Esophagus (tissue), 2 donors: ENCODE results near the gene SEC16A. TPM values are rescaled to one million over a fixed set of nuclear protein-coding genes. Genes with fewer than 3 reads are reported as not detected.

Experiments used
- H3K27ac ChIP-seq, 2 donors: one replicate each; pipeline ENCODE4 v1.5.1; 2013; ENCODE audit warnings: low read depth in 2 of 2, mild to moderate bottlenecking in 2 of 2, inconsistent platforms in 1 of 2, low read length in 1 of 2, moderate library complexity in 1 of 2
- H3K27me3 ChIP-seq, 2 donors: one replicate each; pipeline ENCODE4 v1.6.1; 2013; ENCODE audit warnings: low read length in 2 of 2, control low read depth in 1 of 2, mild to moderate bottlenecking in 1 of 2; ENCODE audit not compliant: insufficient read depth in 2 of 2, control insufficient read depth in 1 of 2
- H3K36me3 ChIP-seq, 2 donors: one replicate each; pipeline ENCODE4 v1.6.1; 2013; ENCODE audit warnings: low read length in 1 of 2; ENCODE audit not compliant: control insufficient read depth in 2 of 2, insufficient read depth in 2 of 2
- H3K4me1 ChIP-seq, 2 donors: one replicate each; pipeline ENCODE4 v1.6.1; 2013; ENCODE audit warnings: low read length in 1 of 2; ENCODE audit not compliant: control insufficient read depth in 2 of 2, insufficient read depth in 2 of 2
- H3K4me3 ChIP-seq, 2 donors: one replicate each; pipeline ENCODE4 v1.5.1; 2013; ENCODE audit warnings: low read length in 2 of 2, mild to moderate bottlenecking in 2 of 2, low read depth in 1 of 2, moderate library complexity in 1 of 2
- H3K9me3 ChIP-seq, 2 donors: one replicate each; pipeline ENCODE4 v1.6.1; 2013; ENCODE audit warnings: mild to moderate bottlenecking in 2 of 2, low read depth in 1 of 2, low read length in 1 of 2, moderate library complexity in 1 of 2; ENCODE audit not compliant: control insufficient read depth in 2 of 2, insufficient read depth in 1 of 2
- WGBS, 2 donors: extraction: QIAGEN DNeasy Blood & Tissue Kit; methylation state at CpG; one replicate each; pipeline ENCODE4 v1.1.7; 2013; 5-methylcytosine and 5-hydroxymethylcytosine counted together
- polyA plus RNA-seq, 2 donors: library from polyadenylated mRNA; stranded (reverse); fragments of 200-250 nt; gene quantifications; one replicate each; pipeline ENCODE4 v1.2.3, GENCODE V29; 2013
- donor health status: healthy with polysubstance abuse.
- donor health status: Bipolar disorder and iron deficiency.

SEC16A gene
- polyA plus RNA-seq, 2 donors, result 24.3 to 32.9 TPM

DNA sequence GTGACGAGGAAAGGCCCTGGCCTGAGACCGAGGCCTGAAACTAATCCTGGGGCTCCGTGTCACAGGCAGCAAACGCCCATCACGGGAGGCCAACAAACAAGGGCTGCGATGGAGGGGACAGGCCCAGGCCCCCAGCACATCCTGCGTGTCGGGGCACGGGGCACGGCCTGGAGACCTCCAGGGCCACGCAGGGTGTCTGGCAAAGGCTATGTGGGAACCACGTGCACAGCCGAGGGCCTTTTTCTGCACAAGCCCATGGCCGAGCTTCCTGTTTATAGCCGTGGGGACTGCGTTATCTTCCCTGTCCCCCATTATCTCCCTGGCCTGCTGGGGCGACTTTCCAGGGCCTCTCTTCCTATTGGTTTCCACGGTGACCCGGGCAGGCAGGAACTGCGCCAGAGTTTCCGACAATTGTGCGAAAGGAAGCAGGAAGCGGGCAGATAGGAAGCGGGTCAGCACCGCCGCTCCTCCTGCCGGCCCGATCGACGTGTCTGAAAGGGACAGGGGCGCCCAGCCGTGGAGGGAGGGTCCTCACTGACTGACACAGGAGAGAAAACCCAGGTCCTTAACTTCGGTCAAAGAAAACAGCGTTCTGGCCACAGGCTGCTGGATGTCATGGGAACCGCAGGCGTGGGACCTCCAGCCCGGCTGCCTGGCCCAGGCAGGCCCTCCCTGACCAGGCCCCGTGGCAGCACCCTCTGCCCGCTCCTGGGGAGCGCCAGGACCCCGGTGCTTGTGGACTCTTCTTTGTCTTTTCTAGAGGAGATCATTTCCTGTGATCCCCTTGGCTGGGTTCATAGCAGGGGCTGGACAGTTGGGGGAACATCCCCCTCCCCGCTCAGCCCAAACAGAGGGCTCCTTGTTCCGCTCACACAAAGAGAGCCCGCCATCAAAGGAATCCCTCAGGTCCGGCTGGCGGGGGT lies 29.1 kb upstream of the SEC16A start:
- Histone ChIP-seq H3K4me1 (no peaks in the 10 kb centered on the region), H3K27me3 (no peaks in the 10 kb centered on the region), H3K4me3 (no peak overlapping the region), H3K27ac (peak overlapping the region; percentile 50 to 59), H3K36me3 (peaks cover 21 to 90% of the 10 kb centered on the region in 2 donors), H3K9me3 (peaks cover 0 to under 1% of the 10 kb centered on the region in 2 donors)
- WGBS, 2 donors, result 84% methylated on average over 46 of the region's 46 CpGs

DNA sequence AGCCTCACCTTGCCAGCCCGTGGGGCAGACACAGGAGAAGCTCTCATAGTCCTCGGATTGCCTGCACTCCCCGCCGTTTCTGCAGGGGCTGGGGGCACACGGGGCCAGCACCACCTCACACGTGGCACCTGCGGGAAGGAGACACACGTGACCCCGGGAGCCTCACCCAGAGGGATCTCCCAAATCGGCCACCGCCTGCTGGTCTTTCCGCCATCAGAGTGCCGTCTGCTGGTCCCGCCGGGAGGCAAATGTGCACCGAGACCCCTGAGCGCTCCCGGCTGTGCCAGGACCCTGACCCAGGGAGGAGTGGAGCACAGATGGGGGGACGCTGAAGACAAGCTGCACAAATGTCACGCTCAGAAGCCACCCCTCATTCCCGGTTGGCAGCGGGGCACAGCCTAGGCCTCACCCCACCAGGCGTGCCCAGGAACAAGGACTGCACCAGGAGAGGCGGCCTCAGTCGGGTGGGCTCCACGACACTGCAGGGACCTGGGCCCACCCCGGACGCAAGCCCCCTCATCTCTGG lies 28.4 kb upstream of the SEC16A start:
- 86 to 92% methylated on average over 28 of the region's 28 CpGs for WGBS, 2 donors
- peaks cover 0 to 4% of the 10 kb centered on the region in 2 donors for H3K9me3 ChIP-seq
- H3K4me3 ChIP-seq, result no peak overlapping the region
- peak overlapping the region in 1 of 2 donors; percentile 15 for H3K27ac ChIP-seq
- H3K27me3 ChIP-seq, result no peaks in the 10 kb centered on the region
- peaks cover 26 to 90% of the 10 kb centered on the region in 2 donors for H3K36me3 ChIP-seq
- H3K4me1 ChIP-seq, result no peaks in the 10 kb centered on the region

DNA sequence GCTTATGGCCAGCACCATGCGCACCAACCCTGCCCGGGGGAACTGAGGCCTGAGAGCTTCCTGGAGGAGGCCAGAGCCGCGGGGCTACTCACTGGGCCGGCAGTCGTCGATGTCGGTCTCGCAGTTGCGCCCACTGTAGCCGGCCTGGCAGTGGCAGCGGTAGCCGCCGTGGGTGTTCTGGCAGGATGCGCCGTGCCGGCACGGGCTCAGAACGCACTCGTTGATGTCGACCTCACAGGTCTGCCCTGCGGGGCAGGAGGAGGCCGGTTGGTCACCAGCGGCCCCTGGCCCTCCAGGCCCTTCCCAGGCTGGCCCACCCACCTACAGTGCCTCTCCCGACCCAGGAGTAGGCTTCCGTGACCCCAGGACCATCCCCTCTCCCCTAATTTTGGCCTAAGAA lies 27.7 kb upstream of the SEC16A start:
- H3K36me3 ChIP-seq, result peaks cover 26 to 89% of the 10 kb centered on the region in 2 donors
- 89 to 93% methylated on average over 25 to 26 of the region's 26 CpGs for WGBS, 2 donors
- no peak overlapping the region for H3K4me3 ChIP-seq
- peaks cover 0 to 4% of the 10 kb centered on the region in 2 donors for H3K9me3 ChIP-seq
- H3K27ac ChIP-seq, result peak overlapping the region in 1 of 2 donors; percentile 15
- H3K4me1 ChIP-seq, result no peaks in the 10 kb centered on the region
- no peaks in the 10 kb centered on the region for H3K27me3 ChIP-seq

DNA sequence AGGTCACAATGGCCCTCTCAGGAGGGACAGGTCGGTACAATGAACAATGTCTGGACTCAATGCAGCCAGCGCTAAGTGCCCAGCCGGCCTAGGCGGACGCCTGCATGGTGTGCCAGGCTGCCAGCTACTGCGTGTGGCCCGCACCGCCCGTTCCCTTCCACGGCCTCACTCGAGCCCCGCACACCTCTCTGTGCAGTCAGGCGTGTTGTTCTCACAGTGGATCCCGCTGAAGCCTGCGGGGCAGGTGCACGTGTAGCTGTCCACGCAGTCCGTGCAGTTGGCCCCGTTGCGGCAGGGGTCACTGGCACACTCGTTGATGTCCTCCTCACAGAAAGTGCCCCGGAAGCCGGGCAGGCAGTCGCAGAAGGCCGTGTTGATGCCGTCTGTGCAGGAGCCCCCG lies 26.7 kb upstream of the SEC16A start:
- Histone ChIP-seq H3K4me1 (no peaks in the 10 kb centered on the region), H3K27me3 (no peaks in the 10 kb centered on the region), H3K9me3 (peaks cover 0 to 5% of the 10 kb centered on the region in 2 donors), H3K27ac (no peak overlapping the region), H3K36me3 (peaks cover 26 to 89% of the 10 kb centered on the region in 2 donors), H3K4me3 (no peak overlapping the region)
- 87% methylated on average over 27 of the region's 27 CpGs for WGBS, 2 donors

DNA sequence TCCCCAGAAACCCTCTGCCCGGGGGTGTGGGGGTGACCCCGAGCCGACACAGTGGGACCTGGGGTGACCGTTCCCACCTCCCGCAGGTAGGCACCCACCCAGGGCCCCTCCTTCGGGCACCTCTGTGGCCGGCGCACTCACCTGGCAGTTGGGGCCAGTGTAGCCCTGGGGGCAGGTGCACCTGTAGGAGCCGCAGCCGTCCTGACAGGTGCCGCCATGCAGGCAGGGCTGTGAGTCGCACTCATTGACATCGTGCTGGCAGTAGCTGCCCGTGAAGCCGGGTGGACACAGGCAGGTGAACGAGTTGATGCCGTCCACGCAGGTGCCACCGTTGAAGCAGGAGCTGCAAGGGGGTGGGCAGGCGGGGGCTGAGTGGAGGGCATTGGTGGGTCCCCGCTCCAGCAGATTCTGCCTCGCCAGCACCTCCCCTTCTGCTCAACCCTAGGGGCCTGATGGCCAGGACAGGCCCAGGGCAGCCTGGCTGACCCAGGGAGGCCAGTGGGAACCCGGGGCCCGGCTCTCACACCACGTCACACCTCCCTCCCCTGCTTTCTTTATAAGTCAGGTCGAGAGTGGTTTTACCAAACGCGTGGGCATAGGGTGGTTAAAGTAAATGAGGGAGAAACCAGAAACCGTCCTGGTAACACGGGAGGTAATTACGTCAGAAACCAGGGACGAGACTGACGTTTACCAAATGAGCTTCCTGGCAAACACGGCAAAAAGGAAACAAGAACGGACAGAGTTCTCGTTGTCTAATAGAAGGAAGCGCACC lies 26.1 kb upstream of the SEC16A start:
- H3K27ac ChIP-seq, result no peak overlapping the region
- whole genome bisulfite sequencing, 2 donors, result 83 to 87% methylated on average over 37 of the region's 37 CpGs
- peaks cover 0 to 6% of the 10 kb centered on the region in 2 donors for H3K9me3 ChIP-seq
- H3K4me1 ChIP-seq, result no peaks in the 10 kb centered on the region
- no peaks in the 10 kb centered on the region for H3K27me3 ChIP-seq
- peaks cover 22 to 88% of the 10 kb centered on the region in 2 donors for H3K36me3 ChIP-seq
- no peak overlapping the region for H3K4me3 ChIP-seq

DNA sequence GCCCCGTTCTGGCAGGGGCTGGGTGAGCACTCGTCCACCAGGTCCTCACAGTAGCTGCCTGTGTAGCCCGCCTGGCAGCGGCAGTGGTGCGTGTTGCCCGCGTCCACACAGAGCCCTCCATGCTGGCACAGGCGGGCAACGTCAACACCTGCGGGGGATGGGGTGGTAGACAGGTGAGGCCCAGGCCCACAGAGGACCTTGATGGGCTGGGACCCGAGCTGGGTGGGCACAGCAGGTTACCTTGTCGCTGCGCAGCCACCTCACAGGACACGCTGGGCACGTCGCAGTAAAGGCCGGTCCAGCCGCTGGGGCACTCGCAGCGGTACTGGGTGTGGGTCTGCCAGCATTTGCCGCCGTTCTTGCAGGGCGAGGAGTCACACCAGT lies 25.1 kb upstream of the SEC16A start:
- H3K4me1 ChIP-seq, result no peaks in the 10 kb centered on the region
- no peak overlapping the region for H3K4me3 ChIP-seq
- no peaks in the 10 kb centered on the region for H3K27me3 ChIP-seq
- 95 to 98% methylated on average over 22 to 23 of the region's 23 CpGs for WGBS, 2 donors
- H3K27ac ChIP-seq, result no peak overlapping the region
- H3K9me3 ChIP-seq, result peaks cover 0 to 6% of the 10 kb centered on the region in 2 donors
- H3K36me3 ChIP-seq, result peaks cover 26 to 89% of the 10 kb centered on the region in 2 donors

DNA sequence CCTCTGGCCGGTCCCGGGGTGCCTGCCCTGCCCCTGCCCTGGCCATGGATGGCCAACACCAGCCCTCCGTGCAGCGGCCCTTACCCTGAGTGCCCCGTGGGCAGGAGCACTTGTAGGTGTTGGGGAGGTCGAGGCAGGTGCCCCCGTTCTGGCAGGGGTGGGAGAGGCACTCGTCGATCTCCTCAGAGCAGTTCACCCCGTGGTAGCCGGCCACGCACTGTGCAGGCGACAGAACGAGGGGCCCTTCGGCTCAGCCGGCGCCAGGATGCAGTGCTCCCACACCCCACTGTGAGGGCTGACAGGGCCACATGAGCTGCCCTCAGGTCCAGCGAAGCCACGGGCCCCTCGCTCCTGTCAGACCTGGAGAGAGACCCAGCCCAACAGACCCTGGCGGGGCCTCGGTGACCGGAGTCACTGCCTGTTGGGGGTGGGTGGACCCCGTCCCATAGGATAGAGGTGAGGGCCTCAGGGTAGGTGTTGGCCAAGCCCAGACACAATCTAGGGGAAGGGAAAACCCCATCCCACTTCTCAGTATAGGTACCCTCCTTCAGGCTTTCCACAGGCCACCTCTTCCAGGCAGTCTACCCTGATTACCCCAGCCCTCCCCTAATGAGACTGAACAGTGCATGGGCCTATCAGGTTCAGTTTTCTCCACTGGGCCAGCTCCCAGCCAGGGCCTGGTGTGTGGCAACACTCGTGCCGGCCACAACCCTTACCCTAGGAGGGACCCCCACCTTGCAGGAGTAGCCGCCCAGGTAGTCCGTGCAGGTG lies 24.6 kb upstream of the SEC16A start:
- Histone ChIP-seq H3K27ac (no peak overlapping the region), H3K36me3 (peaks cover 26 to 89% of the 10 kb centered on the region in 2 donors), H3K4me3 (no peak overlapping the region), H3K9me3 (peaks cover 0 to 6% of the 10 kb centered on the region in 2 donors), H3K4me1 (no peaks in the 10 kb centered on the region), H3K27me3 (no peaks in the 10 kb centered on the region)
- 89 to 91% methylated on average over 28 of the region's 28 CpGs for WGBS, 2 donors

DNA sequence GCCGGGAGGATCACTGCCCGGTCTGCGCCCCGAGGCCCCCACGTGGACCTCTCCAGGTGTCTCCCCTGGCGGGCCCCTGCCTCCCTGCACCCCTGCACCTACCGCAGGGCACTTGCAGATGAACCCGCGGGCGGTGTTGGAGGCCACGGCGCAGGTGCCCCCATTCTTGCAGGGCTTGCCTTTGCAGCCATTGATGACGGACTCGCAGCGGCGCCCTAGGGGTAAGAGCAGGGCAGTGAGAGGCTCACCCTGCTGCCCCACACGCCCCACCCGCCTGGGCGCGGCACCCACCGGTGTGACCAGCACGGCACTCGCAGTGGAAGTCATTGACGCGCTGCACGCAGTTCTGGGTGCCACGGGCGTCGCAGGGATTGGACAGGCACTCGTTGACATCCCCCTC lies 23.6 kb upstream of the SEC16A start:
- Histone ChIP-seq H3K27ac (no peak overlapping the region), H3K4me1 (no peaks in the 10 kb centered on the region), H3K9me3 (peaks cover 0 to 6% of the 10 kb centered on the region in 2 donors), H3K4me3 (no peak overlapping the region), H3K36me3 (peaks cover 26 to 93% of the 10 kb centered on the region in 2 donors), H3K27me3 (no peaks in the 10 kb centered on the region)
- WGBS, 2 donors, result 91 to 92% methylated on average over 29 to 30 of the region's 30 CpGs
